Subcutaneous adipose tissue (tissue), 4 donors: ENCODE measurements around the gene RFPL1. TPM values are rescaled to one million over a fixed set of nuclear protein-coding genes. Genes with fewer than 3 reads are reported as not detected.

Experiments
- CTCF ChIP-seq: fragments of 450-650 bp; IDR thresholded peaks from one replicate; pipeline ENCODE4 v1.5.1; 2016; ENCODE audit warnings: low read depth, mild to moderate bottlenecking, control low read depth, antibody characterized with exemption, moderate library complexity
- total RNA-seq, 4 donors: library from RNA; depleted of rRNA; stranded (reverse); fragments of >200 nt; gene quantifications; one replicate each; pipeline ENCODE4 v1.1.0, GENCODE V29; 2016

The RFPL1 gene
- total RNA-seq, 4 donors from 2014 or later, result not detected

GRCh38 chr22:29475550-29475949 is 37.2 kb downstream of the RFPL1 start:
- TF ChIP-seq CTCF, result no peak

GRCh38 chr22:29476116-29476515 is 37.7 kb downstream of the RFPL1 start:
- TF ChIP-seq CTCF, result no peak

GRCh38 chr22:29477723-29478318 is 39.4 kb downstream of the RFPL1 start:
- no peak for TF ChIP-seq CTCF

- TF ChIP-seq CTCF, result no peak
Measured at GRCh38 chr22:29478326-29479276, 40.2 kb downstream of the RFPL1 start.

GRCh38 chr22:29479417-29480261 is 41.3 kb downstream of the RFPL1 start, which contains the start of gene NEFH:
TSS of gene NEFH (plus strand) at chr22:29480218. CDS start at chr22:29480263, 45 bp downstream.
- TF ChIP-seq CTCF, result no peak

- no peak for TF ChIP-seq CTCF
Measured at GRCh38 chr22:29480262-29480511, 41.8 kb downstream of the RFPL1 start.
